Activated T-helper 2 cell treated with anti-CD3 and anti-CD28 coated beads, Interferon-gamma antibody, Interleukin-2, Interleukin-4, amounts not matched to agents 10 μg/mL and 5 μg/mL and 100 μg/mL, durations not matched to agents 14 hours and 24 hours and 36 hours (primary cell): Measurements from ENCODE around the gene RTRAF. TPM values are rescaled to one million over a fixed set of nuclear protein-coding genes. Genes with fewer than 3 reads are reported as not detected.

Experiments
- DNase-seq: peaks from one replicate; pipeline ENCODE4 v3.0.0; 2021; ENCODE audit warnings: low spot score
- H3K27ac Mint-ChIP-seq: one replicate; pipeline ENCODE4 v1.8.0; 2021; ENCODE audit warnings: mixed read lengths
- H3K27me3 Mint-ChIP-seq: one replicate; pipeline ENCODE4 v1.8.0; 2021; ENCODE audit warnings: low read depth, mixed read lengths
- H3K36me3 Mint-ChIP-seq: one replicate; pipeline ENCODE4 v1.8.0; 2021; ENCODE audit warnings: low read depth, mixed read lengths
- H3K4me1 Mint-ChIP-seq: one replicate; pipeline ENCODE4 v1.8.0; 2021; ENCODE audit warnings: low read depth, mixed read lengths
- H3K4me3 Mint-ChIP-seq: one replicate; pipeline ENCODE4 v1.8.0; 2021; ENCODE audit warnings: low read depth, mild to moderate bottlenecking, moderate library complexity, mixed read lengths
- H3K9me3 Mint-ChIP-seq: one replicate; pipeline ENCODE4 v1.8.0; 2021; ENCODE audit warnings: mixed read lengths
- intact Hi-C: fragments of 100-400 bp; cut with micrococcal nuclease; formaldehyde crosslinking; loops from one replicate; pipeline ENCODE4 v1.15.1; 2023
- total RNA-seq: library from RNA; stranded (reverse); gene quantifications from 2 replicates; pipeline ENCODE4 v1.2.3, GENCODE V29; 2022

Gene RTRAF
- total RNA-seq, 1 donor from 2014 or later, result 212 TPM

GRCh38 chr14:52014601-52015267 lies 25.4 kb downstream of the RTRAF start:
- H3K9me3 Mint-ChIP-seq, result no peaks in the 10 kb centered on the region
- intact Hi-C loops, result no loop called here

DNA sequence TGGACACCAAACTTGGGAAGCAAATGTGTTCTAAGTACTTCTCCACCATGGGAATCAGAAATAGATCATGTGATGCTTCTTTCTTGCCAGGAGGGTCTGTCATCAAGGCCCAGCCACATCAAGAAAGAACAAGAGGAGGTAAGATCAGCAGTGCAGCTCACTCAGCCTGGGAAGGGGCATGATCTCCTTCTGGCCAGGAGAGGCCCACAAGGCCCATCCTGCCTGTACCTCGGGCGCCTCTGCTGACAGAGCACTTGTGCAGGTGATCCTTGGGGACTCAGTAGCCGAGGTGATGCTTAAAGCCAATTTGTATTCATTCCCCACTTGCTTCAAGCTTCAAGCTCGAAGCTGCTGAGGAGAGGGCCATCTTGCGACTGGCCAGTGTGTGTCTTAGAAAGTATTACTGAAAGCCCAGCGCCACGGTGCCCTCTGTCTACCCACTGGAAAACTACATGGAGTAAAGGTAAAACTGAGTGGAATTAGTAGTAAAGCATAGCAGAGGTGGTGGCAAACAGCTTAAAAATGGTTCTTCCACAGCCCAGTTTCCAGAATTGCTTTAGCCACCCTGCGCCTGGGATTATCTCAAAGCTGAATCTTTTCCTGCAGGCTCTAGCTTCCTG lies 26.2 kb downstream of the RTRAF start:
- Mint-ChIP-seq H3K27ac (no peak overlapping the region), H3K27me3 (peaks cover 3% of the 10 kb centered on the region), H3K9me3 (no peaks in the 10 kb centered on the region), H3K36me3 (peaks cover 12% of the 10 kb centered on the region), H3K4me1 (peaks cover 5% of the 10 kb centered on the region), H3K4me3 (no peak overlapping the region)
- intact Hi-C loops, result no loop called here
- no peak for DNase-seq

More at GRCh38 chr14:52014601-52015267, 25.4 kb downstream of the RTRAF start:
- H3K4me3 Mint-ChIP-seq, result no peak overlapping the region
- no peak overlapping the region for H3K27ac Mint-ChIP-seq
- H3K36me3 Mint-ChIP-seq, result peaks cover 18% of the 10 kb centered on the region
- DNase-seq, result no peak
- H3K4me1 Mint-ChIP-seq, result no peaks in the 10 kb centered on the region
- H3K27me3 Mint-ChIP-seq, result peaks cover 3% of the 10 kb centered on the region

GRCh38 chr14:52018252-52018651 lies 28.9 kb downstream of the RTRAF start:
- H3K27ac Mint-ChIP-seq, result no peak overlapping the region
- H3K4me1 Mint-ChIP-seq, result peaks cover 30% of the 10 kb centered on the region
- H3K36me3 Mint-ChIP-seq, result no peaks in the 10 kb centered on the region
- H3K4me3 Mint-ChIP-seq, result no peak overlapping the region
- no peaks in the 10 kb centered on the region for H3K9me3 Mint-ChIP-seq
- peaks cover 3% of the 10 kb centered on the region for H3K27me3 Mint-ChIP-seq
- no peak for DNase-seq
- intact Hi-C loops, result no loop called here

GRCh38 chr14:52018970-52019369 lies 29.6 kb downstream of the RTRAF start:
- Mint-ChIP-seq H3K4me3 (no peak overlapping the region), H3K27me3 (peaks cover 3% of the 10 kb centered on the region), H3K4me1 (peaks cover 32% of the 10 kb centered on the region), H3K9me3 (peaks cover 5% of the 10 kb centered on the region), H3K27ac (no peak overlapping the region), H3K36me3 (no peaks in the 10 kb centered on the region)
- intact Hi-C loops, result no loop called here
- no peak for DNase-seq

DNA sequence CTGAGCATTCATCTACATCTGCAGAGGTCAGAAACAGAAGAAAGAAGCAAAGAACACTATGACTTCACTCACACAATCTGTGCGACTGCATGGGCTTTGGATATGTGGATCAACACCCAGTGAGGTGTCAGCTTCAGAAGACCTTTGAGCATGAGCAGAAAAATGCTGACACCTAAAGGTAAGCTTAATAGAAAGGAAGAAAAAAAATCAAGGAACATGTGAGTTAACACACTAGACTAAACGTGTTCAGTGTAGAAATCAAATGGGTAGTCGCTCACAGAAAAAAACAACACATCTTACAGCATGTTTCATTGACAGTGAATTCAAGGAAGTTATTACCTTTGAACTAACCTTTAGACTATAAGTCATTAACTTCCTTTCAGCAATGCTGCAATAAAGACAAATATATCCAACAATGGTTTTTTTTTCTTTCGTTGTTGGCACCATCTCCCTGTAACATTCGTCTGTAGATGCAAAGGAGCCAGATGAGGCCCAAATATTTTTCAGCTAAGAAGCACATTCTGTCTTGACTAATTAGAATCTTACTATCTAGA lies 30.9 kb downstream of the RTRAF start:
- Mint-ChIP-seq H3K4me1 (peaks cover 33% of the 10 kb centered on the region), H3K27ac (no peak overlapping the region), H3K9me3 (peaks cover 13% of the 10 kb centered on the region), H3K36me3 (no peaks in the 10 kb centered on the region), H3K4me3 (no peak overlapping the region), H3K27me3 (peaks cover 3% of the 10 kb centered on the region)
- DNase-seq, result no peak
- intact Hi-C loops, result no loop called here

GRCh38 chr14:52020866-52021717 lies 31.7 kb downstream of the RTRAF start:
- intact Hi-C loops, result no loop called here
- H3K9me3 Mint-ChIP-seq, result peaks cover 13% of the 10 kb centered on the region
- H3K27me3 Mint-ChIP-seq, result peaks cover 3% of the 10 kb centered on the region
- H3K4me1 Mint-ChIP-seq, result peaks cover 38% of the 10 kb centered on the region
- H3K27ac Mint-ChIP-seq, result peak overlapping the region; percentile 44
- no peak for DNase-seq
- H3K36me3 Mint-ChIP-seq, result no peaks in the 10 kb centered on the region
- H3K4me3 Mint-ChIP-seq, result no peak overlapping the region

DNA sequence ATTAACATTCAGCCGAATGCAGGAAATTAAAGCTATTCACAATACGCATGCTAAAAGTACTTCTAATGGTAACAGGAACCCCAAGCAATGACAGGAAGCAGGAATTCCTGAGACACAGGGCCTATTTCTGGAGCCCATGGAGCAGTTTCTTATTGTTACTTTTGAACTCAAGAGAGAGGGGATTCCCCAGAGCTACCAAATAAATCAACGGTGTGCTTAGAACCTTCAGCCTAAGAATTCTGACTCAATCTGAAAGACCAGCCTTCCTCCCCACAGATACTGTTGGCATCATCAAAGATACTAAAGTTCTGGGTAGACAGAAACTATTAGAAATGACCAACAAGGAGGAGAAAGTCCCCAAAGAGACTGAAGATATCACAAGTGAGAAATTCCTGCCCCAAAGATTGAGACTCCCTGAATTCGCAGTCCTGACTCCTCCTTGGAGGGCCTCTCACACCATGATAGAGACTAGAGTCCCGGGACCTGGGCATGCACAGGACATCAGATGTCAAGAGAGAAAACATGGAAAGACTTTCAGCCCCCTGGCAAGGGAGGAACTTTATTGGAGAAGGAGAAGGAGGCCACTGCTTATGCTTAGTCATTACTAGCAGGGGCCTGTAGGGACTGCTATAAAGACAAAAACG lies 32.7 kb downstream of the RTRAF start:
- no peak overlapping the region for H3K4me3 Mint-ChIP-seq
- intact Hi-C loops, result no loop called here
- no peak for DNase-seq
- no peaks in the 10 kb centered on the region for H3K36me3 Mint-ChIP-seq
- peaks cover 13% of the 10 kb centered on the region for H3K9me3 Mint-ChIP-seq
- H3K4me1 Mint-ChIP-seq, result peaks cover 38% of the 10 kb centered on the region
- H3K27ac Mint-ChIP-seq, result no peak overlapping the region
- H3K27me3 Mint-ChIP-seq, result no peaks in the 10 kb centered on the region

- peaks cover 13% of the 10 kb centered on the region for H3K9me3 Mint-ChIP-seq
- no peaks in the 10 kb centered on the region for H3K36me3 Mint-ChIP-seq
- DNase-seq, result no peak
- no peak overlapping the region for H3K4me3 Mint-ChIP-seq
- H3K4me1 Mint-ChIP-seq, result peaks cover 38% of the 10 kb centered on the region
- intact Hi-C loops, result no loop called here
- H3K27ac Mint-ChIP-seq, result no peak overlapping the region
- H3K27me3 Mint-ChIP-seq, result peaks cover 3% of the 10 kb centered on the region
Measured at GRCh38 chr14:52023518-52023917, 34.2 kb downstream of the RTRAF start.

DNA sequence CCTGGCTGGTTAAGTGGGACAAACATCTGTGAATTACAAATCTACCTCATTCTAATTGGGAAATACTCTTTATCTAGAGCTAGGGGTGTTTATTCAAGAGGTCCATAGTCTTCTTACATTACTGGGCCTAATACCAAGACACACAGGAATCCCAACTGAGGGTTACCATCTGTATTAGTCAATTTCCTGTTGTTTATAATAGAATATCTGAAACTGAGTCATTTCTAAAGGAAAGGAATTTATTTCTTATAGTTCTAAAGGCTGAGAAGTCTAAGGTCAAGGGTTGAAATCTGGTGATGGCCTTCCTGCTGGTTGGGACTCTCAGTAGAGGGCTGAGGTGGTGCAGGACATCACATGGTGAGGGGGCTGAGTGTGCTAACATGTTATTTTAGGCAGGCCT lies 36.0 kb downstream of the RTRAF start:
- intact Hi-C loops, result no loop called here
- no peak overlapping the region for H3K27ac Mint-ChIP-seq
- DNase-seq, result no peak
- peaks cover 13% of the 10 kb centered on the region for H3K9me3 Mint-ChIP-seq
- H3K36me3 Mint-ChIP-seq, result no peaks in the 10 kb centered on the region
- H3K27me3 Mint-ChIP-seq, result peaks cover 9% of the 10 kb centered on the region
- peaks cover 34% of the 10 kb centered on the region for H3K4me1 Mint-ChIP-seq
- H3K4me3 Mint-ChIP-seq, result no peak overlapping the region

DNA sequence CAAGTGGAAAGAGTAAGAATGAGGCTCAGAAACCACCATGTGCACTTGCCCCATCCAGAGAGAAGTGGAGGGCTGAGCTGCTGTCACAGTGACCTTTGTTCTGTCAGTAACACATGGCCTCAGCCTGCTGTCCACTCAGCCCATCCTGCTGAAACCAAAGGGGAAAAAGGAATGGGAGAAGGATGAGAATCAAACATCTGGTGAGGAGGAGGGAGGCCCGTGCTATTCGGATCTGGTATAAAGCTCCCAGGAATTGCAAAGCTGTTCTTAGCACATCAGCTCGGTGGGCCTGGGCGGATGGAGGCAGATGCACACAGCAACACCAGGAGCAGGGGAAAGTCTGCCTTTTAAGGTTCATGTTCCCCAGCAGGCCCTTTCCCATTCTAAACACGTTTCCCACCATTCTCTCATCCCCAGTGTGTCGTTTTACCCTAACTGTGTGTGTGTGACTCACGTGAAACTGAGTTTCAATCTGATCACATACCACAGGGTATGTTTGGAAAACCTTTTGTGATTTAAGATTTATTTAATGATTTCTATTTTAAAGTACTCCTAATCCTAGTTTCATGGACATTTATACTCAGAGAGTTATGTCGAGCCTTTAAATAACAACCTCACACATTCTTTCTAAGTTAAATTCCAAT lies 36.8 kb downstream of the RTRAF start:
- peaks cover 27% of the 10 kb centered on the region for H3K4me1 Mint-ChIP-seq
- H3K27ac Mint-ChIP-seq, result no peak overlapping the region
- H3K4me3 Mint-ChIP-seq, result no peak overlapping the region
- intact Hi-C loops, result no loop called here
- peaks cover 9% of the 10 kb centered on the region for H3K27me3 Mint-ChIP-seq
- H3K9me3 Mint-ChIP-seq, result peaks cover 13% of the 10 kb centered on the region
- no peaks in the 10 kb centered on the region for H3K36me3 Mint-ChIP-seq
- no peak for DNase-seq

DNA sequence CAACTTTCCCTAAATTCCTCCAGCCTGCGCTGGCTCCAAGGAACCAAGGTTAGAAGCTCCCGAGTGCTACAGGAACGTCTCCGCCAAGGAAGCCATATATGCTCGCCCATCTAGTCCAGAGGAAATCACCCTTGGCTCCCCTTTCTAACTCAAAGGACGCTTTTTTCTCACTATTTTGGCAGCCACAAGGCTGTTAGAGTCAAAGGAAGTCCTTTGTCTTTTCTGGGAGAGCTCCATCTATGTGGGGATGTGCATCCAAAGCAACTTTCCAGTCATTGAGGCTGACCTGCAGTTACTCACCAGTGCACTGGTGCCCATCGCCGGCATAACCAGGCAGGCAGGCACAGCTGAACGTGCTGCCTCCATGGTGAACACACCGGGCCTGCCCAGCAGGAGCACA lies 37.6 kb downstream of the RTRAF start:
- no peak for DNase-seq
- peaks cover 13% of the 10 kb centered on the region for H3K9me3 Mint-ChIP-seq
- no peaks in the 10 kb centered on the region for H3K36me3 Mint-ChIP-seq
- H3K4me3 Mint-ChIP-seq, result no peak overlapping the region
- H3K4me1 Mint-ChIP-seq, result peaks cover 20% of the 10 kb centered on the region
- intact Hi-C loops, result no loop called here
- no peak overlapping the region for H3K27ac Mint-ChIP-seq
- peaks cover 10% of the 10 kb centered on the region for H3K27me3 Mint-ChIP-seq

DNA sequence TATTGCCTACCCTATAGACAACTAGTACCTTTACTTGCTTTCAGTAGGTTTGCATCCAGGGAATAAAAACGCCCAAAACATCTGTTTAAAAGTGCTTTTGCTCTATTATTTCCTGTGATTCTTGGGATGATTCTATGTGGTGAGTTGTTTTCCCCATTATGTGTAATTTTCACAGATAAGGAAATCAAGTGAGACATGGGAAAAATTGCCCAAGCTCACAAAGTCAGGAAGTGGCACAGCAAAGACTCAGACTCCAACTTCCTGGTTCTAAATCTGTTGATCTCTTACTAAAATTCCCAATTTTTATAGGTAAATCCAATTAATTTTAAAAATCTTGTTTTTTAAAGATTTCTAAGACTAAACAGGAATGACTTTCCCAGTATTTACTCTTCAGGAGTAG lies 40.5 kb downstream of the RTRAF start:
- no peak for DNase-seq
- Mint-ChIP-seq H3K4me1 (peaks cover 6% of the 10 kb centered on the region), H3K27me3 (peaks cover 25% of the 10 kb centered on the region)

More for the DNA sequence above, 40.5 kb downstream of the RTRAF start:
- H3K4me3 Mint-ChIP-seq, result no peak overlapping the region
- H3K27ac Mint-ChIP-seq, result no peak overlapping the region
- H3K36me3 Mint-ChIP-seq, result no peaks in the 10 kb centered on the region
- no peaks in the 10 kb centered on the region for H3K9me3 Mint-ChIP-seq
- intact Hi-C loops, result no loop called here
